ENCODE results near the gene CDH23. TPM values are rescaled to one million over a fixed set of nuclear protein-coding genes. Genes with fewer than 3 reads are reported as not detected.
A peak's percentile ranks its signal among the peaks of the same experiment; 100 is the strongest.

Gene CDH23
- total RNA-seq, 1 donor from 2014 or later: 9.4 TPM

DNA sequence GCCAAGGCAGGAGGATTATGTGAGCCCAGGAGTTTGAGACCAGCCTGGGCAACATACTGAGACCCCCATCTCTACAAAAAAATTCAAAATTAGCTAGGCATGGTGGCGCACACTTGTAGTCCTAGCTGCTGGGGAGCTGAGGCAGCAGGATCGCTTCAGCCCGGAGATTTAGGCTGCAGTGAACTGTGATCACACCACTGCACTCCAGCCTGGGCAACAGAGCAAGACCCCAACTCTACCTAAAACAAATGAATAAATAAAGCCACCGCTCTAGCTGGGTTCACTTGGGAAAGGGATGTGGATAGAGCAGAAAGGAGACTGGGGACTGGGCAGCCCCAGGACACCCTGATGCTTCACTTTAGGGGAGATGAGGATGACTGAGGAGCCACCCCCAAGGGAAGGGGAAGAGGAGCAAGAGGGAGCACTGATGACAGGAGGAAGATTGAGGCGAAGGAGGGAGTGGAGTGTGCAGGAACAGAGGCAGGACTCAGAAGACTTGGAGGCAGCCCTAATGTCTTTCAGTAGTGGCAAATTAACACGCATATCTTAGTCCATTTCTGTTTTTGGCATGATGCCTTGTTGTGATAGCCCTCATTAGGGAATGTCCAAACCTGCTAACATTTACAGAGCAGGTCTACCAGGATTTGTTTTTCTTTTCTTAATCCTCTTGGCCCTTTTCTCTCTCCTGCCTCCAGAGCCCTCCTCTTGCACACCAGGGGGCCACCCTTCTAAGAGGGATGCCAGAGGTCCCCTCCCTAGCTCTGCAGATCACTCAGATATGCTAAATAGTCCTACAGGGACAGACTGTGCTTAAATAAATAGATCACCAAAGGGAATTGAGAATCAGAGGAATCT lies 234.5 kb downstream of the CDH23 start:
- Mint-ChIP-seq H3K9me3 (no peaks in the 10 kb centered on the region), H3K4me1 (ENCODE audit: unreplicated experiment) (peaks cover 39% of the 10 kb centered on the region), H3K36me3 (no peaks in the 10 kb centered on the region), H3K27me3 (peaks cover 37% of the 10 kb centered on the region), H3K4me3 (no peak overlapping the region), H3K27ac (no peak overlapping the region)
- DNase-seq (ENCODE audit: extremely low spot score, unreplicated experiment): no peak
- TF ChIP-seq, protein P1, sequence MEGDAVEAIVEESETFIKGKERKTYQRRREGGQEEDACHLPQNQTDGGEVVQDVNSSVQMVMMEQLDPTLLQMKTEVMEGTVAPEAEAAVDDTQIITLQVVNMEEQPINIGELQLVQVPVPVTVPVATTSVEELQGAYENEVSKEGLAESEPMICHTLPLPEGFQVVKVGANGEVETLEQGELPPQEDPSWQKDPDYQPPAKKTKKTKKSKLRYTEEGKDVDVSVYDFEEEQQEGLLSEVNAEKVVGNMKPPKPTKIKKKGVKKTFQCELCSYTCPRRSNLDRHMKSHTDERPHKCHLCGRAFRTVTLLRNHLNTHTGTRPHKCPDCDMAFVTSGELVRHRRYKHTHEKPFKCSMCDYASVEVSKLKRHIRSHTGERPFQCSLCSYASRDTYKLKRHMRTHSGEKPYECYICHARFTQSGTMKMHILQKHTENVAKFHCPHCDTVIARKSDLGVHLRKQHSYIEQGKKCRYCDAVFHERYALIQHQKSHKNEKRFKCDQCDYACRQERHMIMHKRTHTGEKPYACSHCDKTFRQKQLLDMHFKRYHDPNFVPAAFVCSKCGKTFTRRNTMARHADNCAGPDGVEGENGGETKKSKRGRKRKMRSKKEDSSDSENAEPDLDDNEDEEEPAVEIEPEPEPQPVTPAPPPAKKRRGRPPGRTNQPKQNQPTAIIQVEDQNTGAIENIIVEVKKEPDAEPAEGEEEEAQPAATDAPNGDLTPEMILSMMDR (conservative IDR thresholded peaks at IDR 0.05): no peak

GRCh38 chr10:71632200-71632820 lies 235.6 kb downstream of the CDH23 start:
- Mint-ChIP-seq H3K27me3 (peaks cover 33% of the 10 kb centered on the region), H3K9me3 (no peaks in the 10 kb centered on the region), H3K27ac (no peak overlapping the region), H3K36me3 (no peaks in the 10 kb centered on the region), H3K4me3 (no peak overlapping the region), H3K4me1 (ENCODE audit: unreplicated experiment) (peaks cover 39% of the 10 kb centered on the region)
- DNase-seq (ENCODE audit: extremely low spot score, unreplicated experiment): no peak
- TF ChIP-seq, protein P1 (conservative IDR thresholded peaks at IDR 0.05): no peak

DNA sequence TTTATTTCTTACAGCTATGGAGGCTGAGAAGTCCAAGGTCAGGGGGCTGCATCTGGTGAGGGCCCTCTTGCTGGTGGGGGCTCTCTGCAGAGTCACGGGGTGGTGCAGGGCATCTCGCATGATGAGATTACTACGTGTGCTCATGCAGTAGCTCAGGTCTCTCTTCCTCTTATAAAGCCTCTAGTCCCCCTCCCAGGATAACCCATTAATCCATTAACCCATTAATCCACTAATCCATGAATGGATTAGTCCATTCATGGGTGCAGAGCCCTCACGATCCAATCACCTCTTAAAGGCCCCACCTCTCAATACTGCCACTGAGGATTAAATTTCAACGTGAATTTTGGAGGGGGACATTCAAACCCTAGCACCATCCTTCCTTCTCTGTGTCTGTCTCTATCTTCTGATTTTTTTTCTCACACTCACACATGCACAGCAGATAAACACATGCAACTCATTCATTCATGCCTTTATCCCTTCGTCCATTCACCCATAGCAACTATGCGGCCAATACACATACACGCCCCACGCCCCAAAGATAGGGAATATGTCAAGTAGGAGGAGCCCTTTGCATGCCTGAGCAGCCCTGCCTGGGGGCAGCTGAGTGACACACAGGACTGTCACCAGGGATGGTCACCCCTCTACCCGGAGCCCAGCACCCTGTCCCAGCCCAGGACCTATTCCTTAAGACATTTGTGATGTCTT lies 236.3 kb downstream of the CDH23 start:
- TF ChIP-seq, protein P1 (conservative IDR thresholded peaks at IDR 0.05): no peak
- Mint-ChIP-seq H3K27ac (peak overlapping the region; percentile 1), H3K4me3 (no peak overlapping the region), H3K27me3 (peaks cover 30% of the 10 kb centered on the region), H3K4me1 (ENCODE audit: unreplicated experiment) (peaks cover 43% of the 10 kb centered on the region), H3K9me3 (no peaks in the 10 kb centered on the region), H3K36me3 (no peaks in the 10 kb centered on the region)
- DNase-seq (ENCODE audit: extremely low spot score, unreplicated experiment): no peak

DNA sequence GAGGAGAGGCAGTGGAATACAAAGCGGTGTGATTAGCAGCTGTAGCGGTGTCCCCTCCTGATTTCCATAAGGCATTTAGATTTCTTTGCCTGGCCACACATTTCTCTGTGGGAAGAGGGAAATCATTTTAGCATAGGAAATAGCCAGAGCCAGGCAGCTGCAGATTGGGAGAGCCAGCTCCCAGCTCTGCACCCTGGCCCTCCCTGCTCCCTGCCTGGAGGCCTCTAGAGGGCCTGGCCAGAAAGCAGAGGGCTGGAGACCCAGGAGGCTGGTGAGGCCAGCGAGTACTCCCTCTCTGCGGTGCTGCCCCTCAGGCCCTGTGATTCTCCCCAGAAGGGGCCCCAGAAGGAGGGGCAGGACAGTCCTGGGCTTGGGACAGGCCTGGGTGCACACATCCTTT lies 237.2 kb downstream of the CDH23 start:
- TF ChIP-seq, protein P1 (conservative IDR thresholded peaks at IDR 0.05): no peak
- DNase-seq (ENCODE audit: extremely low spot score, unreplicated experiment): no peak
- Mint-ChIP-seq H3K27ac (no peak overlapping the region), H3K9me3 (no peaks in the 10 kb centered on the region), H3K36me3 (no peaks in the 10 kb centered on the region), H3K4me3 (no peak overlapping the region), H3K4me1 (ENCODE audit: unreplicated experiment) (peaks cover 50% of the 10 kb centered on the region), H3K27me3 (peaks cover 26% of the 10 kb centered on the region)

DNA sequence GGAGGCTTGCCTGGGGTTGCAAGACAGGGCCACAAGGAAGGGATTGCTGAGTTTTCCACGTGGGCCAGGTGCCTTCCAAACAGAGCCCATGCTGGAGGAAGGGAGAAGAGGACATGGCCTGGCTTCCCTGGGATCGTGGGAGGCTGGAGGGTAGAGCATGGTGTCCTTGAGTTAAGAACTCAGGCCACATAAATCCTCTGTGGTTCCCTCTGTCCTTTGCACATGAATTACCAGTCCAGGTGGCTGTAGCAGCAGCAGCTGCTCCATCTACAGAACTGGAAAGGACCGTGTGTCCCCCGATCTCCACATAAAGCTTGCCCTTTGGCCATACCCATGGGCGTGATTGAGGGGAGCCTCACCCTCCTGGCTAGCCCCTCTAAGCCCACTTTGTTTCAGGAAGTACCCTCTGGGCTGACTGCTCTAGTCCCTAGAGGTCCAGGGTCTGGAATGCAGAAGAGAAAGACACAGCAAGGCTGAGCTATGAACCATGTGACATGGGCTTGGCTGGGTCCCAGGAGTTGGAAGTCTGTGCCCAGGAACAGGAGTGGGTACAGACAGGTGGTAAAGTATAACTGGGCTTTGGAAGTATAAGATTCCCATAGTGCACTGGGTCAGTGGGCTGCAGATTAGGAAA lies 237.9 kb downstream of the CDH23 start:
- no peaks in the 10 kb centered on the region for H3K9me3 Mint-ChIP-seq
- H3K36me3 Mint-ChIP-seq: no peaks in the 10 kb centered on the region
- DNase-seq (ENCODE audit: extremely low spot score, unreplicated experiment): no peak
- TF ChIP-seq, protein P1 (conservative IDR thresholded peaks at IDR 0.05): no peak
- H3K27ac Mint-ChIP-seq: peak overlapping the region; percentile 74
- peaks cover 25% of the 10 kb centered on the region for H3K27me3 Mint-ChIP-seq
- peak overlapping the region; percentile 39 for H3K4me3 Mint-ChIP-seq
- H3K4me1 Mint-ChIP-seq (ENCODE audit: unreplicated experiment): peaks cover 45% of the 10 kb centered on the region
